ENCODE measurements around the gene CD276. TPM values are rescaled to one million over a fixed set of nuclear protein-coding genes. Genes with fewer than 3 reads are reported as not detected.
A peak's percentile ranks its signal among the peaks of the same experiment; 100 is the strongest.

The CD276 gene
- total RNA-seq, 1 experiment from 2014 or later, result 75.4 TPM

- Histone ChIP-seq H3K4me3 (replicated peaks in 1 of 2; ENCODE audit: low read depth in 1 of 2, low read length in 2 of 2) (no peak overlapping the region), H3K36me3 (ENCODE audit: control insufficient read depth in 1 of 2, insufficient read depth in 2 of 2, low read length in 2 of 2) (peaks cover 9 to 11% of the 10 kb centered on the region in 2 experiments; a peak in 3 of 4 replicates), H3K4me1 (ENCODE audit: control insufficient read depth in 1 of 2, insufficient read depth in 2 of 2, low read length in 2 of 2) (no peaks in the 10 kb centered on the region), H3K4me2 (ENCODE audit: low read length) (no peak overlapping the region), H3K9ac (ENCODE audit: low read length) (no peak overlapping the region), H2AFZ (ENCODE audit: low read depth, low read length, poor library complexity, severe bottlenecking) (no peak overlapping the region), H3K27me3 (ENCODE audit: insufficient read depth, low read length) (no peaks in the 10 kb centered on the region), H4K20me1 (ENCODE audit: insufficient read depth) (no peaks in the 10 kb centered on the region), H3K27ac (ENCODE audit: low read depth, low read length) (no peak overlapping the region), H3K9me2 (ENCODE audit: insufficient read depth) (no peaks in the 10 kb centered on the region), H3K9me3 (ENCODE audit: control insufficient read depth in 1 of 2, insufficient read depth in 1 of 2, low read depth in 1 of 2, low read length in 2 of 2) (no peaks in the 10 kb centered on the region), H3K79me2 (ENCODE audit: insufficient read depth, low read length) (no peaks in the 10 kb centered on the region)
- TF ChIP-seq POLR2AphosphoS5 (IDR thresholded peaks at IDR 0.05; ENCODE audit: low read depth, low read length) (no peak), CEBPB (IDR thresholded peaks at IDR 0.05; ENCODE audit: low read depth) (no peak), CBX3 (IDR thresholded peaks at IDR 0.05; ENCODE audit: low read depth) (no peak), ZFX (IDR thresholded peaks at IDR 0.05) (no peak), ZNF274 (IDR thresholded peaks at IDR 0.05; ENCODE audit: low read depth, low read length) (no peak), EZH2 (IDR thresholded peaks at IDR 0.05) (no peak), SP1 (IDR thresholded peaks at IDR 0.05; ENCODE audit: low read depth) (no peak), SRF (IDR thresholded peaks at IDR 0.05; ENCODE audit: low read depth) (no peak)
- ChIA-PET CTCF (no interaction called here), RAD21 (ENCODE audit: low non-redundant PET in 1 of 2, low total read pairs in 2 of 2, uncharacterized antibody in 2 of 2, unreplicated experiment in 2 of 2) (interaction anchor here in 1 of 2 experiments (0.7 kb wide), 1 partner anchor 107 kb away, joined by 5 read pairs; no protein-coding TSS in a partner anchor), POLR2A (no interaction called here)
- no peak for DNase-seq (ENCODE audit: low read depth, low spot score)
- no peak for ATAC-seq
- intact Hi-C loops (cut with micrococcal nuclease), result no loop called here
- no TSS peak for BruUV-seq (replicated peaks)
These were observed 27.3 kb downstream of the CD276 start for GRCh38 chr15:73711526-73711925.

GRCh38 chr15:73712107-73712506, 27.9 kb downstream of the CD276 start:
- POLR2A ChIA-PET, result no interaction called here
- peak; percentile 37; the same call in 1 of the 2 replicates for TF ChIP-seq RAD21 (IDR thresholded peaks at IDR 0.05; ENCODE audit: low read depth)
- peak in 2 of 3 experiments; percentile 16 to 21; a peak in 2 of 6 replicates for TF ChIP-seq CTCF (IDR thresholded peaks at IDR 0.05 in 2 of 3, conservative IDR thresholded peaks at IDR 0.05 in 1 of 3; ENCODE audit: borderline replicate concordance in 1 of 3, insufficient read depth in 1 of 3, low read depth in 2 of 3, low read length in 2 of 3)
- TF ChIP-seq POLR2A (IDR thresholded peaks at IDR 0.05; ENCODE audit: borderline replicate concordance, extremely low read depth, insufficient read depth, insufficient read length), result no peak
- no peak for TF ChIP-seq ATF3 (IDR thresholded peaks at IDR 0.05)
- TF ChIP-seq EZH2 (IDR thresholded peaks at IDR 0.05), result no peak
- no peak for TF ChIP-seq POLR2AphosphoS5 (IDR thresholded peaks at IDR 0.05; ENCODE audit: low read depth, low read length)
- no peaks in the 10 kb centered on the region for H3K9me3 ChIP-seq (ENCODE audit: control insufficient read depth in 1 of 2, insufficient read depth in 1 of 2, low read depth in 1 of 2, low read length in 2 of 2)
- H3K36me3 ChIP-seq (ENCODE audit: control insufficient read depth in 1 of 2, insufficient read depth in 2 of 2, low read length in 2 of 2), result peaks cover 9% of the 10 kb centered on the region in 2 experiments; a peak in 3 of 4 replicates
- H3K4me1 ChIP-seq (ENCODE audit: control insufficient read depth in 1 of 2, insufficient read depth in 2 of 2, low read length in 2 of 2), result no peaks in the 10 kb centered on the region
- CTCF ChIA-PET, result no interaction called here
- BruUV-seq (replicated peaks), result no TSS peak
- intact Hi-C loops (cut with micrococcal nuclease), result no loop called here
- DNase-seq (ENCODE audit: low read depth, low spot score) (no peak), ATAC-seq (peak; percentile 65; the same call in 1 of the 2 replicates)
- no peak overlapping the region for H3K9ac ChIP-seq (ENCODE audit: low read length)
- H4K20me1 ChIP-seq (ENCODE audit: insufficient read depth), result no peaks in the 10 kb centered on the region
- no peak overlapping the region for H2AFZ ChIP-seq (ENCODE audit: low read depth, low read length, poor library complexity, severe bottlenecking)
- no peaks in the 10 kb centered on the region for H3K9me2 ChIP-seq (ENCODE audit: insufficient read depth)
- no peaks in the 10 kb centered on the region for H3K27me3 ChIP-seq (ENCODE audit: insufficient read depth, low read length)
- no peaks in the 10 kb centered on the region for H3K79me2 ChIP-seq (ENCODE audit: insufficient read depth, low read length)
- H3K4me3 ChIP-seq (replicated peaks in 1 of 2; ENCODE audit: low read depth in 1 of 2, low read length in 2 of 2), result no peak overlapping the region
- no peak overlapping the region for H3K4me2 ChIP-seq (ENCODE audit: low read length)
- RAD21 ChIA-PET (ENCODE audit: low non-redundant PET in 1 of 2, low total read pairs in 2 of 2, uncharacterized antibody in 2 of 2, unreplicated experiment in 2 of 2), result interaction anchor here in 1 of 2 experiments (0.7 kb wide), 1 partner anchor 107 kb away, joined by 5 read pairs; no protein-coding TSS in a partner anchor
- H3K27ac ChIP-seq (ENCODE audit: low read depth, low read length), result no peak overlapping the region

Data from HCT116 (cell line).